Naive thymus-derived CD4-positive, alpha-beta T cell (primary cell): ENCODE results near the gene KCNK7. TPM values are rescaled to one million over a fixed set of nuclear protein-coding genes. Genes with fewer than 3 reads are reported as not detected.

ENCODE experiments used
- ATAC-seq: fragments of 150-1000 bp; cut with Tn5 transposase; 2 replicates; pipeline ENCODE4 v1.10.0; 2021; ENCODE audit warnings: mild to moderate bottlenecking, moderate library complexity
- CTCF ChIA-PET: fragments of 350-600 bp; sonication (Branson Sonifier 250); formaldehyde crosslinking; loops from one replicate; lab custom pipeline; 2021; ENCODE audit warnings: antibody characterized with exemption; lab: Charles Lee
- POLR2A ChIA-PET: fragments of 350-600 bp; sonication (Branson Sonifier 250); formaldehyde crosslinking; loops from one replicate; lab custom pipeline; 2021; ENCODE audit warnings: antibody characterized with exemption, inconsistent platforms; lab: Charles Lee
- DNase-seq, 9 donors: peaks; one replicate each; pipeline versions ENCODE4 v3.0.0 to v3.0.0-alpha.2; 2020 to 2022; ENCODE audit warnings: mixed read lengths in 1 of 9
- H3K27ac ChIP-seq: one replicate; pipeline ENCODE4 v1.7.0; 2013; ENCODE audit warnings: mild to moderate bottlenecking, low read depth, low read length, moderate library complexity
- H3K27me3 ChIP-seq, 2 donors: one replicate each; pipeline ENCODE4 v1.7.0; 2013; ENCODE audit warnings: low read length in 2 of 2, mild to moderate bottlenecking in 2 of 2, moderate library complexity in 2 of 2; ENCODE audit not compliant: control insufficient read depth in 2 of 2, insufficient read depth in 2 of 2
- H3K36me3 ChIP-seq, 3 experiments: 1 replicate in 2 of 3; 2 replicates in 1 of 3; pipeline ENCODE4 v1.7.0; 2013; ENCODE audit warnings: low read length in 3 of 3, mild to moderate bottlenecking in 3 of 3, moderate library complexity in 1 of 3; ENCODE audit not compliant: insufficient read depth in 3 of 3, control insufficient read depth in 2 of 3
- H3K4me1 ChIP-seq, 2 donors: one replicate each; pipeline ENCODE4 v1.7.0; 2013; ENCODE audit warnings: low read length in 2 of 2, mild to moderate bottlenecking in 2 of 2, moderate library complexity in 1 of 2; ENCODE audit not compliant: control insufficient read depth in 2 of 2, insufficient read depth in 2 of 2
- H3K4me3 ChIP-seq: 2 replicates; pipeline ENCODE4 v1.7.0; 2013; ENCODE audit warnings: mild to moderate bottlenecking, low read length
- H3K9me3 ChIP-seq, 3 experiments: 1 replicate in 2 of 3; 2 replicates in 1 of 3; pipeline ENCODE4 v1.7.0; 2013; ENCODE audit warnings: low read length in 3 of 3; ENCODE audit not compliant: control insufficient read depth in 2 of 3
- H3K27ac Mint-ChIP-seq, 9 donors: one replicate each; pipeline ENCODE4 v1.8.0; 2020 to 2022; ENCODE audit warnings: mixed read lengths in 9 of 9, mild to moderate bottlenecking in 8 of 9, moderate library complexity in 5 of 9, inconsistent platforms in 2 of 9
- H3K27me3 Mint-ChIP-seq, 5 donors: one replicate each; pipeline ENCODE4 v1.8.0; 2021 to 2022; ENCODE audit warnings: mixed read lengths in 5 of 5, mild to moderate bottlenecking in 1 of 5
- H3K36me3 Mint-ChIP-seq, 5 donors: one replicate each; pipeline ENCODE4 v1.8.0; 2020 to 2022; ENCODE audit warnings: mixed read lengths in 5 of 5, mild to moderate bottlenecking in 3 of 5, inconsistent platforms in 1 of 5
- H3K4me1 Mint-ChIP-seq, 7 donors: one replicate each; pipeline ENCODE4 v1.8.0; 2020 to 2022; ENCODE audit warnings: mixed read lengths in 7 of 7, mild to moderate bottlenecking in 3 of 7, inconsistent platforms in 1 of 7
- H3K4me3 Mint-ChIP-seq, 10 donors: one replicate each; pipeline ENCODE4 v1.8.0; 2020 to 2022; ENCODE audit warnings: mild to moderate bottlenecking in 10 of 10, mixed read lengths in 10 of 10, moderate library complexity in 6 of 10, inconsistent platforms in 2 of 10
- H3K9me3 Mint-ChIP-seq, 11 donors: one replicate each; pipeline ENCODE4 v1.8.0; 2020 to 2022; ENCODE audit warnings: mixed read lengths in 11 of 11, mild to moderate bottlenecking in 4 of 11, inconsistent platforms in 1 of 11, moderate library complexity in 1 of 11
- intact Hi-C, 2 donors: fragments of 100-400 bp; cut with micrococcal nuclease; formaldehyde crosslinking; loops; one replicate each; pipeline ENCODE4 v1.15.1; 2023
- polyA plus RNA-seq, 2 donors: library from polyadenylated mRNA; unstranded; fragments of 300-500 nt; fragmentation: Illumina TruSeq; gene quantifications; one replicate each; pipeline ENCODE4 v1.2.3, GENCODE V29; 2021
- total RNA-seq, 6 experiments: library from RNA in 5 of 6; stranded (reverse) in 5 of 6; gene quantifications; 1 replicate in 5 of 6; 2 replicates in 1 of 6; pipeline ENCODE4 v1.2.3 and lab custom pipeline; 2021 to 2026

The KCNK7 gene
- total and polyA plus RNA-seq, 7 experiments from 2014 or later, result 0.25 to 9.2 (median 3.8) TPM; not detected in 1

- peaks cover 0 to 2% (median 0%) of the 10 kb centered on the region in 11 donors for H3K9me3 Mint-ChIP-seq
- ATAC-seq, result no peak
- intact Hi-C loops, result loop anchor here in 1 of 2 donors (5.0 kb wide), 1 partner anchor 1301 kb away; the partner anchor contains the start of genes PRDX5 and TRMT112
- H3K27ac ChIP-seq, result no peak overlapping the region
- H3K4me3 ChIP-seq, result no peak overlapping the region
- peaks cover 0 to 20% (median 6%) of the 10 kb centered on the region in 5 donors for H3K36me3 Mint-ChIP-seq
- peak overlapping the region in 2 of 10 donors; percentile 36 to 71 for H3K4me3 Mint-ChIP-seq
- POLR2A ChIA-PET, result no interaction called here
- peak overlapping the region in 1 of 9 donors; percentile 62 for H3K27ac Mint-ChIP-seq
- CTCF ChIA-PET, result no interaction called here
- peaks cover 12 to 23% (median 17%) of the 10 kb centered on the region in 7 donors for H3K4me1 Mint-ChIP-seq
- H3K9me3 ChIP-seq, result no peaks in the 10 kb centered on the region
- H3K4me1 ChIP-seq, result peaks cover 13 to 16% of the 10 kb centered on the region in 2 donors
- peaks cover 12 to 79% (median 27%) of the 10 kb centered on the region in 3 experiments for H3K36me3 ChIP-seq
- H3K27me3 ChIP-seq, result no peaks in the 10 kb centered on the region
- no peak for DNase-seq
- peaks cover 0 to 6% (median 0%) of the 10 kb centered on the region in 5 donors for H3K27me3 Mint-ChIP-seq
These were observed 23.2 kb upstream of the KCNK7 start for GRCh38 chr11:65618763-65619162.

GRCh38 chr11:65617990-65618751 lies 22.6 kb upstream of the KCNK7 start:
- H3K4me1 ChIP-seq, result peaks cover 14 to 18% of the 10 kb centered on the region in 2 donors
- DNase-seq (no peak), ATAC-seq (no peak)
- ChIA-PET CTCF (no interaction called here), POLR2A (interaction anchor here (0.7 to 6.7 kb wide), 4 partner anchors 10 to 44 kb away, joined by 3 to 52 read pairs (median 24); partner anchors contain the start of genes RELA and SIPA1)
- H3K27ac ChIP-seq, result no peak overlapping the region
- no peaks in the 10 kb centered on the region for H3K9me3 ChIP-seq
- peak overlapping the region in 2 of 9 donors; percentile 31 to 33 for H3K27ac Mint-ChIP-seq
- peaks cover 0 to 2% (median 0%) of the 10 kb centered on the region in 11 donors for H3K9me3 Mint-ChIP-seq
- intact Hi-C loops, result loop anchor here in 1 of 2 donors (5.0 kb wide), 1 partner anchor 1301 kb away; the partner anchor contains the start of genes PRDX5 and TRMT112
- H3K36me3 ChIP-seq, result peaks cover 12 to 75% (median 24%) of the 10 kb centered on the region in 3 experiments
- H3K4me3 ChIP-seq, result no peak overlapping the region
- H3K27me3 Mint-ChIP-seq, result peaks cover 0 to 6% (median 0%) of the 10 kb centered on the region in 5 donors
- peak overlapping the region in 5 of 10 donors; percentile 17 to 99 (median 95) for H3K4me3 Mint-ChIP-seq
- H3K36me3 Mint-ChIP-seq, result peaks cover 0 to 20% (median 6%) of the 10 kb centered on the region in 5 donors
- H3K27me3 ChIP-seq, result no peaks in the 10 kb centered on the region
- peaks cover 12 to 24% (median 19%) of the 10 kb centered on the region in 7 donors for H3K4me1 Mint-ChIP-seq

GRCh38 chr11:65617136-65617850 lies 21.7 kb upstream of the KCNK7 start:
- Histone ChIP-seq H3K4me1 (peaks cover 23 to 27% of the 10 kb centered on the region in 2 donors), H3K9me3 (no peaks in the 10 kb centered on the region), H3K4me3 (peak overlapping the region; percentile 72), H3K36me3 (peaks cover 12 to 68% (median 20%) of the 10 kb centered on the region in 3 experiments), H3K27me3 (no peaks in the 10 kb centered on the region), H3K27ac (peak overlapping the region; percentile 91)
- peaks cover 0 to 2% (median 0%) of the 10 kb centered on the region in 11 donors for H3K9me3 Mint-ChIP-seq
- peaks cover 0 to 22% (median 3%) of the 10 kb centered on the region in 5 donors for H3K36me3 Mint-ChIP-seq
- intact Hi-C loops, result loop anchor here in 1 of 2 donors (5.0 kb wide), 1 partner anchor 1300 kb away; the partner anchor contains the start of genes PRDX5 and TRMT112
- ChIA-PET POLR2A (interaction anchor here (0.5 to 6.7 kb wide), 9 partner anchors 9 to 118 kb away, joined by 3 to 52 read pairs (median 4); partner anchors contain the start of genes MALAT1, RELA and SIPA1), CTCF (interaction anchor here (0.5 to 0.7 kb wide), 2 partner anchors 21 to 46 kb away, joined by 3 to 4 read pairs; partner anchors contain the start of gene SIPA1)
- no peak for DNase-seq
- peak overlapping the region; percentile 91 to 99 (median 94) for H3K4me3 Mint-ChIP-seq
- ATAC-seq, result no peak
- H3K27me3 Mint-ChIP-seq, result peaks cover 0 to 6% (median 0%) of the 10 kb centered on the region in 5 donors
- peak overlapping the region; percentile 60 to 95 (median 90) for H3K27ac Mint-ChIP-seq
- H3K4me1 Mint-ChIP-seq, result peaks cover 16 to 33% (median 24%) of the 10 kb centered on the region in 7 donors

GRCh38 chr11:65616575-65617001 lies 21.0 kb upstream of the KCNK7 start:
- Mint-ChIP-seq H3K4me3 (peak overlapping the region; percentile 91 to 99 (median 94)), H3K4me1 (peaks cover 22 to 39% (median 30%) of the 10 kb centered on the region in 7 donors), H3K27ac (peak overlapping the region; percentile 70 to 95 (median 90)), H3K36me3 (peaks cover 0 to 24% (median 3%) of the 10 kb centered on the region in 5 donors), H3K27me3 (peaks cover 0 to 6% (median 0%) of the 10 kb centered on the region in 5 donors), H3K9me3 (peaks cover 0 to 2% (median 0%) of the 10 kb centered on the region in 11 donors)
- peaks cover 30 to 34% of the 10 kb centered on the region in 2 donors for H3K4me1 ChIP-seq
- POLR2A ChIA-PET, result interaction anchor here (1.1 to 6.7 kb wide), 8 partner anchors 10 to 243 kb away, joined by 3 to 52 read pairs (median 14); partner anchors contain the start of genes CFL1, MUS81, RELA and SIPA1
- H3K9me3 ChIP-seq, result no peaks in the 10 kb centered on the region
- peaks cover 12 to 61% (median 20%) of the 10 kb centered on the region in 3 experiments for H3K36me3 ChIP-seq
- H3K27me3 ChIP-seq, result no peaks in the 10 kb centered on the region
- intact Hi-C loops, result loop anchor here in 1 of 2 donors (5.0 kb wide), 1 partner anchor 1299 kb away; the partner anchor contains the start of genes PRDX5 and TRMT112
- DNase-seq (no peak), ATAC-seq (no peak)
- CTCF ChIA-PET, result interaction anchor here (0.5 to 0.7 kb wide), 3 partner anchors 21 to 243 kb away, joined by 3 to 4 read pairs (median 4); partner anchors contain the start of gene SIPA1
- peak overlapping the region; percentile 91 for H3K27ac ChIP-seq
- peak overlapping the region; percentile 72 for H3K4me3 ChIP-seq

- H3K27me3 ChIP-seq, result no peaks in the 10 kb centered on the region
- H3K4me1 ChIP-seq, result peaks cover 35 to 39% of the 10 kb centered on the region in 2 donors
- Mint-ChIP-seq H3K9me3 (peaks cover 0 to 2% (median 0%) of the 10 kb centered on the region in 11 donors), H3K4me1 (peaks cover 22 to 43% (median 33%) of the 10 kb centered on the region in 7 donors), H3K27ac (peak overlapping the region; percentile 90 to 99 (median 97)), H3K4me3 (peak overlapping the region; percentile 94 to 99 (median 97)), H3K27me3 (peaks cover 0 to 6% (median 0%) of the 10 kb centered on the region in 5 donors), H3K36me3 (peaks cover 0 to 24% (median 3%) of the 10 kb centered on the region in 5 donors)
- CTCF ChIA-PET, result interaction anchor here (0.6 to 2.6 kb wide), 5 partner anchors 10 to 287 kb away, joined by 3 to 12 read pairs (median 7); partner anchors contain the start of gene KAT5
- intact Hi-C loops, result loop anchor here (1.0 to 5.0 kb wide), 26 partner anchors 10 to 1299 kb away; partner anchors contain the start of genes C11orf68 (in 2 of the 2), DRAP1 (in 2 of the 2), SIPA1 (in 2 of the 2) and SYVN1 (in 2 of the 2)
- H3K4me3 ChIP-seq, result peak overlapping the region; percentile 72
- peak overlapping the region; percentile 91 for H3K27ac ChIP-seq
- no peak for ATAC-seq
- no peaks in the 10 kb centered on the region for H3K9me3 ChIP-seq
- H3K36me3 ChIP-seq, result peaks cover 12 to 56% (median 17%) of the 10 kb centered on the region in 3 experiments
- POLR2A ChIA-PET, result interaction anchor here (0.6 to 6.7 kb wide), 24 partner anchors 11 to 651 kb away, joined by 3 to 52 read pairs (median 9); partner anchors contain the start of genes BANF1, CFL1, EHBP1L1 and EIF1AD
- DNase-seq, result no peak
These were observed 20.5 kb upstream of the KCNK7 start for GRCh38 chr11:65615950-65616574.
